ENCODE data around the gene ABHD16A.

Gene ABHD16A

GRCh38 chr6:31729979-31730630 lies 27.0 kb upstream of the ABHD16A start:
- peak; percentile 86 for ATAC-seq
- TF ChIP-seq GLIS3 (CRISPR knock-in tag; IDR thresholded peaks at IDR 0.05), result no peak; the same call in 1 of the 2 replicates
- no peak for TF ChIP-seq BACH2 (CRISPR knock-in tag; IDR thresholded peaks at IDR 0.05; ENCODE audit: borderline replicate concordance)
- TF ChIP-seq ZFP3 (CRISPR knock-in tag; IDR thresholded peaks at IDR 0.05), result peak; percentile 82
- peak; percentile 75; the same call in 1 of the 2 replicates for TF ChIP-seq PATZ1 (CRISPR knock-in tag; IDR thresholded peaks at IDR 0.05; ENCODE audit: borderline replicate concordance)

- peak; percentile 87 for ATAC-seq
- TF ChIP-seq RARB (CRISPR knock-in tag; IDR thresholded peaks at IDR 0.05) (0 out of 2 replicates have a peak, but pooled peaks have one; percentile 48), CSRNP3 (CRISPR knock-in tag; IDR thresholded peaks at IDR 0.05) (no peak)
Observed at GRCh38 chr6:31729515-31729978, 26.4 kb upstream of the ABHD16A start.

- TF ChIP-seq SNAI2 (CRISPR knock-in tag; IDR thresholded peaks at IDR 0.05), result peak; percentile 16; the same call in 1 of the 2 replicates
- no peak for TF ChIP-seq ZNF70 (CRISPR knock-in tag; IDR thresholded peaks at IDR 0.05)
- TF ChIP-seq ZNF565 (CRISPR knock-in tag; conservative IDR thresholded peaks at IDR 0.05; ENCODE audit: low read depth), result no peak
- ATAC-seq, result peak; percentile 57
Observed at GRCh38 chr6:31728767-31729514, 25.8 kb upstream of the ABHD16A start, which contains the start of gene DDAH2. Gene DDAH2, minus strand, starts transcription at chr6:31729299. Its CDS starts 138 bp downstream, at chr6:31729161.

- ATAC-seq, result no peak
- no peak for TF ChIP-seq CSRNP3 (CRISPR knock-in tag; IDR thresholded peaks at IDR 0.05)
- TF ChIP-seq ESRRG (CRISPR knock-in tag; IDR thresholded peaks at IDR 0.05), result no peak
- no peak for TF ChIP-seq TOX (CRISPR knock-in tag; IDR thresholded peaks at IDR 0.05; ENCODE audit: borderline replicate concordance)
- no peak for TF ChIP-seq CREB5 (CRISPR knock-in tag; IDR thresholded peaks at IDR 0.05; ENCODE audit: low read depth)
- no peak for TF ChIP-seq OSR1 (CRISPR knock-in tag; IDR thresholded peaks at IDR 0.05)
- no peak for TF ChIP-seq CSDC2 (CRISPR knock-in tag; IDR thresholded peaks at IDR 0.05)
- TF ChIP-seq BACH2 (CRISPR knock-in tag; IDR thresholded peaks at IDR 0.05; ENCODE audit: borderline replicate concordance), result no peak
- TF ChIP-seq GLIS3 (CRISPR knock-in tag; IDR thresholded peaks at IDR 0.05), result no peak
- TF ChIP-seq RARB (CRISPR knock-in tag; IDR thresholded peaks at IDR 0.05), result no peak
Observed at GRCh38 chr6:31727717-31728671, 24.9 kb upstream of the ABHD16A start.

- no peak for ATAC-seq
- TF ChIP-seq ESRRG (CRISPR knock-in tag; IDR thresholded peaks at IDR 0.05) (no peak), ZFP30 (CRISPR knock-in tag; IDR thresholded peaks at IDR 0.05) (no peak), PATZ1 (CRISPR knock-in tag; IDR thresholded peaks at IDR 0.05; ENCODE audit: borderline replicate concordance) (no peak), CSRNP3 (CRISPR knock-in tag; IDR thresholded peaks at IDR 0.05) (no peak), GLIS3 (CRISPR knock-in tag; IDR thresholded peaks at IDR 0.05) (no peak), TSHZ2 (CRISPR knock-in tag; IDR thresholded peaks at IDR 0.05) (no peak)
Observed at GRCh38 chr6:31727034-31727716, 24.1 kb upstream of the ABHD16A start.
